Stomach (tissue), 9 donors: ENCODE results near the gene POLR3E. TPM values are rescaled to one million over a fixed set of nuclear protein-coding genes. Genes with fewer than 3 reads are reported as not detected.

ENCODE experiments used
- DNase-seq, 2 donors: peaks; one replicate each; pipeline versions ENCODE4 v3.0.0 to v3.0.0-alpha.2; 2013 to 2019
- H3K27ac ChIP-seq, 5 donors: fragments of 200-600 bp in 4 of 5; sonication (generic) in 4 of 5; one replicate each; pipeline ENCODE4 v1.5.1; 2013 to 2019; ENCODE audit warnings: mild to moderate bottlenecking in 1 of 5, moderate library complexity in 1 of 5
- H3K27me3 ChIP-seq, 3 donors: fragments of 200-600 bp; sonication (generic); one replicate each; pipeline ENCODE4 v1.5.1; 2017 to 2019; ENCODE audit warnings: mixed run types in 1 of 3
- H3K36me3 ChIP-seq, 4 donors: fragments of 200-600 bp; sonication (generic); 1 replicate in 3 of 4; 2 replicates in 1 of 4; pipeline ENCODE4 v1.5.1; 2016 to 2019
- H3K4me1 ChIP-seq, 4 donors: fragments of 200-600 bp; sonication (generic); one replicate each; pipeline ENCODE4 v1.5.1; 2016 to 2019
- H3K4me3 ChIP-seq, 4 donors: fragments of 200-600 bp; sonication (generic) in 3 of 4; one replicate each; pipeline ENCODE4 v1.5.1; 2016 to 2019; ENCODE audit warnings: mild to moderate bottlenecking in 1 of 4
- H3K9me3 ChIP-seq, 4 donors: fragments of 200-600 bp; sonication (generic); one replicate each; pipeline ENCODE4 v1.5.1; 2016 to 2019
- EP300 ChIP-seq: sonication (generic); formaldehyde crosslinking; IDR thresholded peaks from one replicate; pipeline ENCODE4 v1.6.1; 2017; ENCODE audit warnings: antibody characterized with exemption
- POLR2A ChIP-seq, 4 donors: fragments of 450-650 bp; IDR thresholded peaks; one replicate each; pipeline ENCODE4 v1.6.1; 2016; ENCODE audit warnings: antibody characterized with exemption in 4 of 4, control low read depth in 2 of 4, mild to moderate bottlenecking in 1 of 4, moderate library complexity in 1 of 4
- POLR2AphosphoS5 ChIP-seq, 3 donors: sonication (generic); formaldehyde crosslinking; IDR thresholded peaks; one replicate each; pipeline ENCODE4 v1.6.1; 2016; ENCODE audit warnings: antibody characterized with exemption in 3 of 3
- WGBS, 5 donors: extraction: QIAGEN DNeasy Blood & Tissue Kit in 3 of 5; methylation state at CpG; one replicate each; pipeline versions ENCODE4 v1.1.5 to v1.1.7; 2013 to 2018; 5-methylcytosine and 5-hydroxymethylcytosine counted together
- intact Hi-C: fragments of 100-400 bp; cut with DNase I; formaldehyde crosslinking; loops from one replicate; pipeline ENCODE4 v1.15.1; 2023; ENCODE audit warnings: low total_unique reads
- polyA plus RNA-seq, 3 donors: library from polyadenylated mRNA; stranded (reverse); fragments of 200-250 nt; gene quantifications; one replicate each; pipeline ENCODE4 v1.2.3, GENCODE V29; 2013
- total RNA-seq, 5 donors: library from RNA; depleted of rRNA; stranded (reverse); fragments of >200 nt; gene quantifications; one replicate each; pipeline versions ENCODE4 v1.1.0 to v1.2.3, GENCODE V29; 2014 to 2016
- TF ChIP-seq, protein P1 (sequence below), 7 experiments: fragments of 450-650 bp in 4 of 7; fragments of 200-600 bp in 3 of 7; sonication (generic) in 3 of 7; IDR thresholded peaks; one replicate each; pipeline ENCODE4 v1.5.1; 2016 to 2019; ENCODE audit warnings: antibody characterized with exemption in 7 of 7, control low read depth in 2 of 7, mild to moderate bottlenecking in 1 of 7
- donor health status: healthy with polysubstance abuse.
- donor health status: Bipolar disorder and iron deficiency.
- donor health status: healthy.

POLR3E gene
- total and polyA plus RNA-seq, 8 donors, result 13.1 to 99.1 (median 51.9) TPM

DNA sequence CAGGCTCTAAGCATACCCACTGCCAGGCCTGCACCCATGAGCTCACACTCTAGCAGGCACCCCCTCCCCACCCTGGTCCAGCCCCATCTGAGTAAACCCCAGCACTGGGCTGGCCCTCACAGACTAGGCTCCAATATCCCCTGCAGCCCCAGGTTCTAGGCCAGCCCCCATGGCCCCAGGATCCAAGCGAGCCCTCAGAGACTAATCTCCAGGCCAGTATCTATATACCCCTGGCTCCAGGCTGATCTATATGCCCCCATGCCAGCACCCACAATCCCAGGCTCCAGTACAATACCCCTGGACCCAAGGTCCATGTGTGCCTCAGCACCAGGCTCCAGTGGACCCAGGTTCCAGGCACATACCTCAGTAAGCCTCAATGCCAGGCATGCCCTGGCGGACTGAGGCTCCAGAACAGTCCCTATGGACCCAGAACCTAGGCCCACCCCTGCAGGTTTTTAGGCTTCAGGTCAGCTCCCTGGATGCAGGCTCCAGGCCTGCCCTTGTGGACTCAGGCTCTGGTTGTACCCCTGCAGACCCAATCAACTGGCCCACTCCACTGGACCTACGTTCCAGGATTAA lies 38.5 kb downstream of the POLR3E start:
- Histone ChIP-seq H3K9me3 (peaks cover 0 to 15% (median 9%) of the 10 kb centered on the region in 4 donors), H3K27ac (no peak overlapping the region), H3K4me3 (no peak overlapping the region), H3K27me3 (no peaks in the 10 kb centered on the region), H3K36me3 (peaks cover 15 to 74% (median 67%) of the 10 kb centered on the region in 4 donors), H3K4me1 (no peaks in the 10 kb centered on the region)
- no peak for DNase-seq
- TF ChIP-seq POLR2AphosphoS5 (IDR thresholded peaks at IDR 0.05), result no peak
- TF ChIP-seq, protein P1, sequence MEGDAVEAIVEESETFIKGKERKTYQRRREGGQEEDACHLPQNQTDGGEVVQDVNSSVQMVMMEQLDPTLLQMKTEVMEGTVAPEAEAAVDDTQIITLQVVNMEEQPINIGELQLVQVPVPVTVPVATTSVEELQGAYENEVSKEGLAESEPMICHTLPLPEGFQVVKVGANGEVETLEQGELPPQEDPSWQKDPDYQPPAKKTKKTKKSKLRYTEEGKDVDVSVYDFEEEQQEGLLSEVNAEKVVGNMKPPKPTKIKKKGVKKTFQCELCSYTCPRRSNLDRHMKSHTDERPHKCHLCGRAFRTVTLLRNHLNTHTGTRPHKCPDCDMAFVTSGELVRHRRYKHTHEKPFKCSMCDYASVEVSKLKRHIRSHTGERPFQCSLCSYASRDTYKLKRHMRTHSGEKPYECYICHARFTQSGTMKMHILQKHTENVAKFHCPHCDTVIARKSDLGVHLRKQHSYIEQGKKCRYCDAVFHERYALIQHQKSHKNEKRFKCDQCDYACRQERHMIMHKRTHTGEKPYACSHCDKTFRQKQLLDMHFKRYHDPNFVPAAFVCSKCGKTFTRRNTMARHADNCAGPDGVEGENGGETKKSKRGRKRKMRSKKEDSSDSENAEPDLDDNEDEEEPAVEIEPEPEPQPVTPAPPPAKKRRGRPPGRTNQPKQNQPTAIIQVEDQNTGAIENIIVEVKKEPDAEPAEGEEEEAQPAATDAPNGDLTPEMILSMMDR (IDR thresholded peaks at IDR 0.05), result no peak
- TF ChIP-seq EP300, result no peak
- no peak for TF ChIP-seq POLR2A (IDR thresholded peaks at IDR 0.05)
- intact Hi-C loops, result no loop called here
- 97 to 100% (median 99%) methylated on average over 2 to 3 of the region's 3 CpGs for WGBS, 5 donors

DNA sequence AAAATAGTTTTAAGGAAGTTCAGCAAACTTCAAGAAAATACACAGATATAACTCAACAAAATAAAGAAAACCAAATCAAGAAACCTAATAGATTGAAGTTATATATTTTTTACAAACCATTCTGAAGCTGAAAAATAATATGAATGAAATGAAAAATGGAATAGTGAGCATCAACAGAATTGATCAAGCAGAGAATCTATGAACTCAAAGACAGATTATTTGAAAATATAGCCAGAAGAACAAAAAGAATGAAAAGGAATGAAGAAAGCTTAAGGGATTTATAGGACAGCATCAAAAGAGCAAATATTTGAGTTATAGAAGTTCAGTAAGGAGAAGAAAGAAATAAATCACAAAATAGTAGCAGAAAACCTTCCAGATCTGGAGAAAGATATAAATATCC lies 39.4 kb downstream of the POLR3E start:
- intact Hi-C loops, result no loop called here
- Histone ChIP-seq H3K36me3 (peaks cover 15 to 76% (median 63%) of the 10 kb centered on the region in 4 donors), H3K4me3 (no peak overlapping the region), H3K4me1 (no peaks in the 10 kb centered on the region), H3K9me3 (peaks cover 0 to 22% (median 13%) of the 10 kb centered on the region in 4 donors), H3K27me3 (no peaks in the 10 kb centered on the region), H3K27ac (no peak overlapping the region)
- TF ChIP-seq, protein P1 (IDR thresholded peaks at IDR 0.05), result no peak
- TF ChIP-seq POLR2A (IDR thresholded peaks at IDR 0.05), result no peak
- no peak for TF ChIP-seq EP300
- TF ChIP-seq POLR2AphosphoS5 (IDR thresholded peaks at IDR 0.05), result no peak
- no peak for DNase-seq

DNA sequence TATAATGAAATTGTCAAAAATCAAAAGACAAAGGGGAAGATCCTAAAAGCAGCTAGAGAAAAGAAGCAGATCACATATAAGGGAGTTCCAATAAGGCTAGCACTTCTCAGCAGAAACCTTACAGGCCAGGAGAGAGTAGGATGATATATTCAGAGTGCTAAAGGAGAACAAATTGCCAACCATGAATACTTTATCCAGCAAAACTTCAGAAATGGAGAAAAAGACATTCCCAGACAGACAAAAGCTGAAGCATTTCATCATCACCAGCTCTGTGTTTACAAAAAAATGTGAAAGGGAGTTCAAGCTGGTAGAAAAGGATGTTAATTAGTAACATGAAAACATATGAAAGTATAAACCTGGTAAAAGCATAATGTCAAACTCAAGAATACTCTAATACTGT lies 39.8 kb downstream of the POLR3E start:
- H3K27me3 ChIP-seq, result no peaks in the 10 kb centered on the region
- H3K9me3 ChIP-seq, result peaks cover 0 to 22% (median 13%) of the 10 kb centered on the region in 4 donors
- intact Hi-C loops, result no loop called here
- H3K27ac ChIP-seq, result no peak overlapping the region
- H3K4me3 ChIP-seq, result no peak overlapping the region
- H3K4me1 ChIP-seq, result no peaks in the 10 kb centered on the region
- TF ChIP-seq EP300 (no peak), POLR2AphosphoS5 (IDR thresholded peaks at IDR 0.05) (no peak), POLR2A (IDR thresholded peaks at IDR 0.05) (no peak)
- TF ChIP-seq, protein P1 (IDR thresholded peaks at IDR 0.05), result no peak
- DNase-seq, result no peak
- H3K36me3 ChIP-seq, result peaks cover 15 to 72% (median 59%) of the 10 kb centered on the region in 4 donors

DNA sequence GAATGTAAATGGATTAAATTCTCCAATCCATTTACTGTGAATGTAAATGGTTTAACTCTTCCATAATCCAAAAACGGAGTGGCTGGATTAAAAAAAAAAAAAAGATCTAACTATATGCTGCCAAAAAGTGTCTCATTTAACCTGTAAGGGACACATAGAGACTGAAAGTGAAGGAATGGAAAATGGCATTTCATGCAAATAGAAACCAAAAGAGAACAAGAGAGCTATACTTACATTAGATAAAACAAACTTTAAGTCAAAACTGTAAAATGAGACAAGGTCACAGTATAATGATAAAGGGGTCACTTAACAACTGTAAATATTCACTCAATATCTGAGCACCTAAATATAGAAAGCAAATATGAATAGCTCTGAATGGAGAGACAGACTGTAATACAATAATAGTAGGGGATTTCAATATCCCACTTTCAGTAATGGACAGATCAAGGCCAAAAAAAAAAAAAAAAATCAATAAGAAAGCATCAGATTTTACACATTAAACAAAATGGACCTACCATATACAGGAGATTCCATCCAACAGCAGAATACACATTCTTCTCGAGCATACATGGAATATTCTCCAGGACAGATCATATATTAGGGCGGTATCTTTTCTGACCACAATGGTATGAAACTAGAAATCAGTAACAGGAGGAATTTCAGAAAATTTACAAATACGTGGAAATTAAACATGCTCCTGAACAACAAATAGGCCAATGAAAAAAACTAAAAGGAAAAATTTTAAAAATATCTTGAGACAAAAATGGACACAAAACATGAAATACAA lies 40.8 kb downstream of the POLR3E start:
- H3K27ac ChIP-seq, result no peak overlapping the region
- 90 to 91% (median 90%) methylated on average over 4 of the region's 4 CpGs for WGBS, 5 donors
- H3K27me3 ChIP-seq, result no peaks in the 10 kb centered on the region
- H3K9me3 ChIP-seq, result peaks cover 0 to 22% (median 13%) of the 10 kb centered on the region in 4 donors
- H3K36me3 ChIP-seq, result peaks cover 15 to 67% (median 52%) of the 10 kb centered on the region in 4 donors
- no peaks in the 10 kb centered on the region for H3K4me1 ChIP-seq
- intact Hi-C loops, result no loop called here
- TF ChIP-seq POLR2A (IDR thresholded peaks at IDR 0.05) (no peak), POLR2AphosphoS5 (IDR thresholded peaks at IDR 0.05) (no peak)
- TF ChIP-seq, protein P1 (IDR thresholded peaks at IDR 0.05), result no peak
- no peak for DNase-seq
- no peak overlapping the region for H3K4me3 ChIP-seq
